GM12872 (cell line): Measurements from ENCODE around the gene DRD1.

Source experiments
- TF ChIP-seq, protein P1 (sequence below): IDR thresholded peaks from 3 replicates; pipeline ENCODE4 v1.5.1; 2011; ENCODE audit warnings: low read depth, mild to moderate bottlenecking, low read length, moderate library complexity; ENCODE audit not compliant: insufficient read depth

DRD1 gene

DNA sequence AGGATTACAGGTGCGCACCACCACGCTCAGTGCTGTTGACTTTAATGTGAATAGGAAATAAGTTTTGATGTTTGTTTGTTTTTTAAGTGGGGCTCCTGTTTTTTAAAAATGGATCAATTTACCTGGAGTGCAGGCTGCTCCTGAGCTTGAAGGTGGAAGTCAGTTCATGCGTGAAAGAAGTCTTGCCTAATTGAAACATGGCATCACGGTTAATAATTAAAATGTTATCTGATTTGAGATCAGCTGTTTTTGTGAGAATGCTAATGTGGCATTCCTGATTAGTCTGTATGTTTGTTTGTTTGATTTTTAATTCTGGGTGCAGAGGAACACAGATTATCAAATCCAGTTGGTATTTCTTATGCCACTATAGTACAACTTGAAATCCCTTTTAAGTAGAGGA is 40.8 kb upstream of the DRD1 start:
- TF ChIP-seq, protein P1, sequence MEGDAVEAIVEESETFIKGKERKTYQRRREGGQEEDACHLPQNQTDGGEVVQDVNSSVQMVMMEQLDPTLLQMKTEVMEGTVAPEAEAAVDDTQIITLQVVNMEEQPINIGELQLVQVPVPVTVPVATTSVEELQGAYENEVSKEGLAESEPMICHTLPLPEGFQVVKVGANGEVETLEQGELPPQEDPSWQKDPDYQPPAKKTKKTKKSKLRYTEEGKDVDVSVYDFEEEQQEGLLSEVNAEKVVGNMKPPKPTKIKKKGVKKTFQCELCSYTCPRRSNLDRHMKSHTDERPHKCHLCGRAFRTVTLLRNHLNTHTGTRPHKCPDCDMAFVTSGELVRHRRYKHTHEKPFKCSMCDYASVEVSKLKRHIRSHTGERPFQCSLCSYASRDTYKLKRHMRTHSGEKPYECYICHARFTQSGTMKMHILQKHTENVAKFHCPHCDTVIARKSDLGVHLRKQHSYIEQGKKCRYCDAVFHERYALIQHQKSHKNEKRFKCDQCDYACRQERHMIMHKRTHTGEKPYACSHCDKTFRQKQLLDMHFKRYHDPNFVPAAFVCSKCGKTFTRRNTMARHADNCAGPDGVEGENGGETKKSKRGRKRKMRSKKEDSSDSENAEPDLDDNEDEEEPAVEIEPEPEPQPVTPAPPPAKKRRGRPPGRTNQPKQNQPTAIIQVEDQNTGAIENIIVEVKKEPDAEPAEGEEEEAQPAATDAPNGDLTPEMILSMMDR: no peak

DNA sequence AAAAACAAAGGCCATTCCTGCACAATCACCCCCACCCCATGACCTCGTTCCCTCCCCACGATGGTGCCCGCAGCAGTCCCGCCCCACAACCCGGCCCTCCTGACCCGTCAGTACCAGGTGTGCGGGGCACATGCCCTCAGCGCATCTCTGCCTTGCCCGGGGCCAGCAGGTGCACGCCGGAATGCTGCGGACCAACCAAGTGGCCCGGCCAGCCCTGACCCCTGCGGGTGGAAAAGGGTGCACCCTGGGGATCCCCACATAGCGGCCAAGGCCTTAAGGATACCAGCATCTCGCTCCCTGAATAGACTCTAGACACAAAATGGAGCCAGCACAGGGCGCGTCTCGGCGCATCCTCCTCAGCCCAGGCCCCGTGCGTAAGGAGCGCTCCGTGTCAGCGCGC is 40.3 kb upstream of the DRD1 start:
- TF ChIP-seq, protein P1: no peak

DNA sequence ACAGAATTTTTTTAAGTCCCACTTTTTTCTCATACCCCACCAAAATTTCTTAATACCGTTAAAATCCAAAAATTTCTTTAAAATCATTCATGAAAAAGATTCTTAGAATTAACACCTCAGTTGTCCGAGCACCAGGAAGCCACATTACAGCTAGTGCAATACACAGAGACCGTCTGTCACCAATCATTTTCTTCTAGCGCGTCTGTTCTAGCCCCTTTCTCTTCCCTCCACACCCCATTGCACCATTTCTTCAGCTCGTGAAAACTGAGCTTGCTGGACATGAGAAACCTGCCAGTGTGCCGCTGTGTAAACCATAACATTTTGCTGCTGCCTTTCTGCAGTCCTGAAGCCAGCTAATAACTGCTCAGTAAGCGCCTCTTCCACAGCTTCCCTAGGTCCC is 39.4 kb upstream of the DRD1 start:
- TF ChIP-seq, protein P1: no peak

DNA sequence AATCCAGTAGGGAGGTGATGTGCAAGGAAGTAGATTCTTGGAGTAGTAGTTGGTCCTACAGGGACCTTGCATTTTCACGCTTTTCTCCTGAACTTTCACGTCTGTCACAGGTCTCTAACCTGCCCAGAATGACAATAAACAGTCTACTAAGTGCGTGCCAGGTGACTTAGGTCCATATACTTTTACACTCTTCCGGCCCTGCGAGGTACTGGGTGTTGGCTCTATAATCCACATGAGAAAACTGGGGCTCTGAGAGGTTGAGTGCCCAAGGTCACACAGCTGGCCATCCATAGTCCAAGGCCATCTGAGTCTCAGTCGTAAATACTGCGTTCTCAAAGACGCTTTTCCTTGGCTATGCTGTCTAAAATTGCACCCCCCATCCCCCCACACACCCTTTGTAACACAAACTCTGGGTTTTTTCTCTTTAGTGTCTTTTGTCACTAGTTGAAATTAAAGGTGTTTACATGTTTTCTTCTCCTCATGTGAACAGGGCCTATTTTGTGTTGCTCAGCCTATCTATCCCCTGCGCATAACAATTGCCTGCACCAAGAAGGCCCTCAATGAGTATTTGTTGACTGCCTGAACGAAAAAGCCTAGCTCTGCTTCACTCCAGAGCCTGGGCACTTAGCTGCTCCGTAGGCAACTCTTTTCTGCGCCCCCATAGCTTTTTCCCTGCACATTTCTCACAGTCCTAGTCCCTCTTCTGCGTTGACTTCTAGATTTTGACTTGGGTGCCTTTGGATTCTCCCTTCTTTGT is 35.3 kb upstream of the DRD1 start:
- TF ChIP-seq, protein P1: no peak

DNA sequence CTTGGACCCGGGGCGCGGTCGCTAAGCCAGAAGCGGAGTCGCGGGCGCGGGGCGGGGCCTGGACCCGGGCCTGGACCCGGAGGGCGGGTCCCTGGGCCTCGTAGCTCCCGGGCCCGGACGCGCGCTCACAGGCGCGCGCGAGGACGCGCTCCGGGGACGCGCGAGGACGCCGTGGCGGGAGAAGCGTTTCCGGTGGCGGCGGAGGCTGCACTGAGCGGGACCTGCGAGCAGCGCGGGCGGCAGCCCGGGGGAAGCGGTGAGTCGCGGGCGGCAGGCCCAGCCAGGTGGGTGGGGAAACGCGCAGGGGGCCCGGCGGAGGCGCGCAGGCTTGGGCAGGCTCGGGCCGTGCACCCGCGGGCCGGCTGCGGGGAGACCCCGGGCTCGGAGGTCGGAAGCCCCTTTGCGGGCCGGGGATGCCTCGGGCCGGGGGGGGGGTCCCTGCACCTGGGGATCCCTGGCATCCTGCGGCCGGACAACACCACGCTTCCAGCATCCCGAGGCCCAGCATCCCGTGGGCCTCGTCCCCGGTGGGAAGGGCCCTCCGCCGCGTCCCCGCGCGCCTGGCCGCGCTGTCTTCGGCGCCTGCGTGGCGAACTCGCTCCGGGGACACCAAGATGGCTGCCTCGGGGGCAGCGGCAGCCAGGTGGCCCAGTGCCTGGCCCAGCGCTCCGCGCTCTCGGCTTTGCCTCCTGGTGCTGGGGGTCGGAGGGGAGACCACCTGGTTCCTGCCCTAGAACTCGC is 34.6 kb upstream of the DRD1 start, which contains the start of gene SFXN1:
TSS of gene SFXN1 (plus strand) at position 177 of the 741 bp plus-strand sequence. CDS start 13,544 bp downstream, outside the sequence.
- TF ChIP-seq, protein P1: no peak

GRCh38 chr5:175478008-175478383 is 34.0 kb upstream of the DRD1 start:
- TF ChIP-seq, protein P1: no peak

GRCh38 chr5:175477440-175477839 is 33.5 kb upstream of the DRD1 start:
- TF ChIP-seq, protein P1: no peak
